ENCODE measurements around the gene SOD2. TPM values are rescaled to one million over a fixed set of nuclear protein-coding genes. Genes with fewer than 3 reads are reported as not detected.
A peak's percentile ranks its signal among the peaks of the same experiment; 100 is the strongest.

The SOD2 gene
- total RNA-seq, 1 donor from 2014 or later: 73.1 TPM

GRCh38 chr6:159701413-159701999, 8.5 kb upstream of the SOD2 start:
- H3K36me3 Mint-ChIP-seq (ENCODE audit: unreplicated experiment): peaks cover 10% of the 10 kb centered on the region
- H3K4me1 Mint-ChIP-seq (ENCODE audit: unreplicated experiment): peaks cover 17% of the 10 kb centered on the region
- no peak for DNase-seq (ENCODE audit: extremely low spot score, unreplicated experiment)
- TF ChIP-seq CTCF (IDR thresholded peaks at IDR 0.05): no peak
- no peak overlapping the region for H3K4me3 Mint-ChIP-seq (ENCODE audit: unreplicated experiment)
- H3K27me3 Mint-ChIP-seq (ENCODE audit: unreplicated experiment): no peaks in the 10 kb centered on the region
- peak overlapping the region; percentile 88 for H3K27ac Mint-ChIP-seq (ENCODE audit: unreplicated experiment)
- H3K9me3 Mint-ChIP-seq (ENCODE audit: unreplicated experiment): peaks cover 8% of the 10 kb centered on the region

DNA sequence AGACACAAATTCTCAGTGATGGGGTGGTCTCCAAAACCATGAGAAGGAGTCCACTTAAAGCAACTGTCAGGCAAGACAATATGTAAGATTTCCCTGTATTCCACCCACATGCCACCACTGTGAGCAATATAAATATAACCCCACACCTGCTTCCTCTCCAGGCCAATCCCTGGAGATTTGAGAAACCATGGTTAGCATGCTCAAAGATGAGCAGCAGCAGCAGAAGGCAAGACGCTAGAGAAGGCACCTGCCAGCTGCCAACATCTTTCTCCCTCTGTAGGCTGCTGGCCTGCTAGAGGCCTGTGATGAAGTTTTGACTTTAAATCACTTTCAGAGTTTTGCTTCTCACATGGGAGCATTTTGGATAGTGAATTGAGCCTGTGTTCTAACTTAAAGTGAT, 7.9 kb upstream of the SOD2 start:
- H3K36me3 Mint-ChIP-seq (ENCODE audit: unreplicated experiment): peaks cover 10% of the 10 kb centered on the region
- no peak for TF ChIP-seq CTCF (IDR thresholded peaks at IDR 0.05)
- peaks cover 17% of the 10 kb centered on the region for H3K4me1 Mint-ChIP-seq (ENCODE audit: unreplicated experiment)
- H3K27me3 Mint-ChIP-seq (ENCODE audit: unreplicated experiment): no peaks in the 10 kb centered on the region
- H3K4me3 Mint-ChIP-seq (ENCODE audit: unreplicated experiment): no peak overlapping the region
- DNase-seq (ENCODE audit: extremely low spot score, unreplicated experiment): no peak
- H3K9me3 Mint-ChIP-seq (ENCODE audit: unreplicated experiment): peaks cover 8% of the 10 kb centered on the region
- peak overlapping the region; percentile 88 for H3K27ac Mint-ChIP-seq (ENCODE audit: unreplicated experiment)

DNA sequence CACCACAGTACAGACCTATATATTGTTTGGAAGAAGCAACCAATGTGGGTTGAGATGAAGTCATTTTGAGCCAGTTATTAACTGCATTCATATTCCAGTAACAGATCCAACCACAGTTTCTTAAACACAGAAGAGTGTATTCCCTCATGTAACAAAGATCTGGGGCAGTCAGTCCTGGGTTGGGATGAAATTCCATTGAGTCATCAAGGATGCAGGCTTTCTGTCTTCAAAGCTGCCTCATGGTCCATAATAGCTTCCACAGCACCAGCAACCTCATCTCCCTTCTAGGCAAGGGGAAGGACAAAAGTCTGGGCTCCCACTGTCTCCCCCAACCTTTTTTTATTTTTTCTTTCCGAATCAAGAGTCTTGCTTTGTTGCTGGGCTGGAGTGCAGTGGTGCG, 2.9 kb upstream of the SOD2 start:
- Mint-ChIP-seq H3K27me3 (ENCODE audit: unreplicated experiment) (no peaks in the 10 kb centered on the region), H3K9me3 (ENCODE audit: unreplicated experiment) (no peaks in the 10 kb centered on the region), H3K4me1 (ENCODE audit: unreplicated experiment) (peaks cover 32% of the 10 kb centered on the region), H3K36me3 (ENCODE audit: unreplicated experiment) (peaks cover 2% of the 10 kb centered on the region), H3K4me3 (ENCODE audit: unreplicated experiment) (no peak overlapping the region), H3K27ac (ENCODE audit: unreplicated experiment) (no peak overlapping the region)
- TF ChIP-seq CTCF (IDR thresholded peaks at IDR 0.05): no peak
- DNase-seq (ENCODE audit: extremely low spot score, unreplicated experiment): no peak

GRCh38 chr6:159693894-159694545, 979 bp upstream of the SOD2 start:
- Mint-ChIP-seq H3K4me3 (ENCODE audit: unreplicated experiment) (peak overlapping the region; percentile 85), H3K27ac (ENCODE audit: unreplicated experiment) (peak overlapping the region; percentile 78), H3K36me3 (ENCODE audit: unreplicated experiment) (peaks cover 2% of the 10 kb centered on the region), H3K27me3 (ENCODE audit: unreplicated experiment) (no peaks in the 10 kb centered on the region), H3K4me1 (ENCODE audit: unreplicated experiment) (peaks cover 29% of the 10 kb centered on the region), H3K9me3 (ENCODE audit: unreplicated experiment) (no peaks in the 10 kb centered on the region)
- TF ChIP-seq CTCF (IDR thresholded peaks at IDR 0.05): no peak
- no peak for DNase-seq (ENCODE audit: extremely low spot score, unreplicated experiment)

DNA sequence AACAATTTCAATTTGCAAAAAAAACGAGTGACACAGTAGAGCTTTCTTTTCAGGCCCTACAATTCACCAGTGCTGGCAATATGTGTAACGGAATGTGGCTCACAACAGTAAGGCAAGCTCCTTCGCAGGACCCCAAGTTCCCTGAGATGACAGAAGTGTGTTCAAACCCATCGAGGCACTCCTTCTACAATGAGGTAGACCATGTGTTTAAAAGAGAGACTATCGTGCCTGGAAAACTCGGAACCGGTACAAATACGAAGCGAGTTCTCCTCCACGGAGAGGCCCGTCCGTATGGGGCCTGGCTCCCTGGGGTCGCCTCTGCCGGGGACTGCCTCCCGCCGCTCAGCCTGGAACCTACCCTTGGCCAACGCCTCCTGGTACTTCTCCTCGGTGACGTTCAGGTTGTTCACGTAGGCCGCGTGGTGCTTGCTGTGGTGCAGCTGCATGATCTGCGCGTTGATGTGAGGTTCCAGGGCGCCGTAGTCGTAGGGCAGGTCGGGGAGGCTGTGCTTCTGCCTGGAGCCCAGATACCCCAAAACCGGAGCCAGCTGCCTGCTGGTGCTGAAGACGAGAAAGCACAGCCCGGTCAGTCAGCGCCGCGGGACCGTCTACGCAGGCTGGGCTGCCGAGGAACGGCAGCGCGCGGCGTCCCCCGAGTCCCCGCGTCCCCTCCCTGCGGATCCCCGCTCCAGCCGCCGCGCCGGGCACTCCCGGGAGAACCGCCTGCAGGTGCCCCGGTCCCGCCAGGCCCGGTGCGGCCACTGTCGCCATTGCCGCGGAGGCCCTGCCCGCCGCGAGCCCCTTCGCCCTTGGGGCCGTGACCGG, 526 bp downstream of the SOD2 start:
- no peak for DNase-seq (ENCODE audit: extremely low spot score, unreplicated experiment)
- no peaks in the 10 kb centered on the region for H3K9me3 Mint-ChIP-seq (ENCODE audit: unreplicated experiment)
- H3K27ac Mint-ChIP-seq (ENCODE audit: unreplicated experiment): peak overlapping the region; percentile 86
- no peak for TF ChIP-seq CTCF (IDR thresholded peaks at IDR 0.05)
- peak overlapping the region; percentile 83 for H3K4me3 Mint-ChIP-seq (ENCODE audit: unreplicated experiment)
- no peaks in the 10 kb centered on the region for H3K27me3 Mint-ChIP-seq (ENCODE audit: unreplicated experiment)
- H3K4me1 Mint-ChIP-seq (ENCODE audit: unreplicated experiment): peaks cover 29% of the 10 kb centered on the region
- peaks cover 6% of the 10 kb centered on the region for H3K36me3 Mint-ChIP-seq (ENCODE audit: unreplicated experiment)

All from osteocyte (in vitro differentiated cells).